Mesenchymal stem cell (in vitro differentiated cells and primary cell): ENCODE data around the gene ZEB2. TPM values are rescaled to one million over a fixed set of nuclear protein-coding genes. Genes with fewer than 3 reads are reported as not detected.

Source experiments
- DNase-seq: peaks from one replicate; pipeline ENCODE4 v3.0.0-alpha.2; 2013
- H2AFZ ChIP-seq: one replicate; pipeline ENCODE4 v1.6.1; 2013; ENCODE audit warnings: low read depth, mild to moderate bottlenecking, control low read depth, inconsistent platforms, low read length, moderate library complexity
- H2AK5ac ChIP-seq: 2 replicates; pipeline ENCODE4 v1.6.1; 2013; ENCODE audit warnings: low read length, moderate library complexity, mild to moderate bottlenecking, inconsistent platforms; ENCODE audit not compliant: severe bottlenecking
- H2BK120ac ChIP-seq: one replicate; pipeline ENCODE4 v1.6.1; 2013; ENCODE audit warnings: low read depth, mild to moderate bottlenecking, inconsistent platforms, low read length, moderate library complexity
- H2BK12ac ChIP-seq, 2 experiments: one replicate each; pipeline ENCODE4 v1.6.1; 2013; ENCODE audit warnings: inconsistent platforms in 2 of 2, low read length in 2 of 2, mild to moderate bottlenecking in 2 of 2, moderate library complexity in 2 of 2, control low read depth in 1 of 2
- H2BK15ac ChIP-seq: one replicate; pipeline ENCODE4 v1.6.1; 2013; ENCODE audit warnings: mild to moderate bottlenecking, low read depth, inconsistent platforms; ENCODE audit not compliant: poor library complexity, severe bottlenecking
- H2BK5ac ChIP-seq: 2 replicates; pipeline ENCODE4 v1.6.1; 2013; ENCODE audit warnings: low read depth, mild to moderate bottlenecking, low read length, control low read depth, inconsistent platforms; ENCODE audit not compliant: poor library complexity, severe bottlenecking
- H3K14ac ChIP-seq, 2 experiments: one replicate each; pipeline ENCODE4 v1.6.1; 2013; ENCODE audit warnings: inconsistent platforms in 2 of 2, low read length in 2 of 2, control low read depth in 1 of 2, mild to moderate bottlenecking in 1 of 2, moderate library complexity in 1 of 2
- H3K18ac ChIP-seq, 2 experiments: one replicate each; pipeline ENCODE4 v1.6.1; 2013; ENCODE audit warnings: inconsistent platforms in 2 of 2, low read length in 2 of 2, control low read depth in 1 of 2, low read depth in 1 of 2, mild to moderate bottlenecking in 1 of 2
- H3K23ac ChIP-seq, 2 experiments: one replicate each; pipeline ENCODE4 v1.6.1; 2013; ENCODE audit warnings: inconsistent platforms in 2 of 2, low read length in 2 of 2, mild to moderate bottlenecking in 2 of 2, moderate library complexity in 2 of 2, control low read depth in 1 of 2
- H3K27ac ChIP-seq: 2 replicates; pipeline ENCODE4 v1.5.1; 2013; ENCODE audit warnings: mild to moderate bottlenecking, moderate library complexity, low read length, control low read depth, inconsistent platforms; ENCODE audit not compliant: poor library complexity, severe bottlenecking
- H3K27me3 ChIP-seq, 2 experiments: 2 replicates each; pipeline versions ENCODE4 v1.6.1 to v1.7.0; 2013; ENCODE audit warnings: low read length in 2 of 2, mild to moderate bottlenecking in 2 of 2, moderate library complexity in 2 of 2, control low read depth in 1 of 2, inconsistent platforms in 1 of 2; ENCODE audit not compliant: control insufficient read depth in 1 of 2, insufficient read depth in 1 of 2
- H3K36me3 ChIP-seq, 2 experiments: 2 replicates each; pipeline versions ENCODE4 v1.6.1 to v1.7.0; 2013; ENCODE audit warnings: low read length in 2 of 2, control low read depth in 1 of 2, inconsistent platforms in 1 of 2, low read depth in 1 of 2, mild to moderate bottlenecking in 1 of 2; ENCODE audit not compliant: insufficient read depth in 2 of 2, control insufficient read depth in 1 of 2
- H3K4ac ChIP-seq, 2 experiments: one replicate each; pipeline ENCODE4 v1.6.1; 2013; ENCODE audit warnings: inconsistent platforms in 2 of 2, low read length in 2 of 2, mild to moderate bottlenecking in 2 of 2, moderate library complexity in 2 of 2, control low read depth in 1 of 2, low read depth in 1 of 2
- H3K4me1 ChIP-seq: 2 replicates; pipeline ENCODE4 v1.6.1; 2013; ENCODE audit warnings: low read depth, low read length, control low read depth; ENCODE audit not compliant: control insufficient read depth, insufficient read depth
- H3K4me2 ChIP-seq: 2 replicates; pipeline ENCODE4 v1.6.1; 2013; ENCODE audit warnings: low read length, mild to moderate bottlenecking, inconsistent platforms; ENCODE audit not compliant: poor library complexity, severe bottlenecking
- H3K4me3 ChIP-seq, 2 experiments: 2 replicates each; pipeline versions ENCODE4 v1.5.1 to v1.7.0; 2013; ENCODE audit warnings: low read length in 2 of 2, mild to moderate bottlenecking in 2 of 2, control low read depth in 1 of 2, low read depth in 1 of 2; ENCODE audit not compliant: insufficient read depth in 1 of 2
- H3K79me1 ChIP-seq: replicated peaks from 2 replicates; pipeline ENCODE4 v1.6.1; 2013; ENCODE audit warnings: mild to moderate bottlenecking, control low read depth, low read length, inconsistent platforms; ENCODE audit not compliant: poor library complexity, severe bottlenecking
- H3K9ac ChIP-seq: 2 replicates; pipeline ENCODE4 v1.7.0; 2013; ENCODE audit warnings: mild to moderate bottlenecking, low read length, moderate library complexity
- H3K9me3 ChIP-seq: 2 replicates; pipeline ENCODE4 v1.7.0; 2013; ENCODE audit warnings: mild to moderate bottlenecking, low read length; ENCODE audit not compliant: control insufficient read depth
- H4K8ac ChIP-seq: one replicate; pipeline ENCODE4 v1.6.1; 2013; ENCODE audit warnings: inconsistent platforms, mild to moderate bottlenecking, low read length, moderate library complexity
- H4K91ac ChIP-seq: one replicate; pipeline ENCODE4 v1.6.1; 2013; ENCODE audit warnings: mild to moderate bottlenecking, low read length, inconsistent platforms
- WGBS: methylation state at CpG from one replicate; pipeline ENCODE4 v1.1.7; 2013; ENCODE audit warnings: mixed read lengths; 5-methylcytosine and 5-hydroxymethylcytosine counted together
- polyA plus RNA-seq, 2 experiments: library from polyadenylated mRNA; stranded (reverse); fragments of 200-250 nt; gene quantifications; one replicate each; pipeline ENCODE4 v1.2.3, GENCODE V29; 2013

The ZEB2 gene
- 62.5 TPM for polyA plus RNA-seq (2013, experiment 1 of 2)
- 60.2 TPM for polyA plus RNA-seq (2013, experiment 2 of 2)

DNA sequence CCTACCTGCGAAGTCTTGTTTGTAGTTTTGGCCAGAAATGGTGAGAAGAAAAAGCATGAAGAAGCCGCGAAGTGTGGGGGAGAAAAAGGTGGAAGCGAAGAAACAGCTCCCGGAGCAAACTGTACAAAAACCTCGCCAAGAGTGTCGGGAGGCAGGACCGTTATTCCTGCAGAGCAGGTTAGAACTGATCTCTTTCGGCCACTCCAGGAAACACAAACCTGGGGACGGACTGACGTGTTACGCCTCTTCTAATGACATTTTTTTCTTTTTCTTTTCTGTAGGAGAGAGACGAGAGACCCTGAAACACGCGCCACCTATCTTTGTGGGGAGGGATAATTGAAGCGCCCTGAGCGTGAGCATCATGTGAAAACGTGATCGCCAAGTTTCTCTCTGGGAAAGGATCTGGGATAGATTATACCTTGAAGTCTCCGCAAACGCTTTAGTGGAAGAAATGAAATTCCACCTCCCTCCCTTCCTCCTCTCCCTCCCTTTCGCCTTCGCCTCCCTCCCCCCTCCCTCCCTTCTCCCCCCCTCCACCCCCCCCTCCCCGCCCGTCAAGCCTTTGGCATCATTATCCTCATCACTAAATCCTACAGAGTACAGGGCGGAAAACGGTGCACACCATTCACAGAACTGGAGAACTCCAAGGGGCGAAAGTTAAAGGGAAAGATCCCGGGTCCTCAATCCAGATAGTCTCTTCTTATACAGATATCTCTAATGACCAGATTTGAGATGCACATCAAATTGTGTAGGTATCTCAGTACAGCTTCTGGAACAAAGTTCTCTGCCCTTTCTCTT, at the start of gene ZEB2:
Gene ZEB2, minus strand, starts transcription at position 186 of the 798 bp plus-strand sequence. CDS start 2,769 bp downstream, outside the sequence.
- Histone ChIP-seq H3K18ac (peak within 1 kb of the TSS in 1 of 2 experiments; percentile 20), H3K79me1 (peaks cover 2% of the 10 kb centered on the region), H2BK15ac (no peak within 1 kb of the TSS), H2AFZ (no peak within 1 kb of the TSS), H3K4me1 (peaks cover 5% of the 10 kb centered on the region), H3K9ac (peak within 1 kb of the TSS; percentile 98), H3K4ac (no peak within 1 kb of the TSS), H3K4me2 (peak within 1 kb of the TSS; percentile 78), H2BK12ac (peak within 1 kb of the TSS in 1 of 2 experiments; percentile 11), H2BK120ac (peak within 1 kb of the TSS; percentile 71), H4K91ac (no peak within 1 kb of the TSS), H2AK5ac (no peak within 1 kb of the TSS), H3K4me3 (peak within 1 kb of the TSS; percentile 45 to 97), H3K23ac (no peak within 1 kb of the TSS), H3K27me3 (no peaks in the 10 kb centered on the region), H3K36me3 (no peaks in the 10 kb centered on the region), H2BK5ac (no peak within 1 kb of the TSS), H3K27ac (peak within 1 kb of the TSS; percentile 39), H3K14ac (no peak within 1 kb of the TSS), H3K9me3 (no peaks in the 10 kb centered on the region), H4K8ac (no peak within 1 kb of the TSS)
- peak; percentile 95 for DNase-seq
- 1% methylated on average over 15 of the region's 29 CpGs for WGBS

DNA sequence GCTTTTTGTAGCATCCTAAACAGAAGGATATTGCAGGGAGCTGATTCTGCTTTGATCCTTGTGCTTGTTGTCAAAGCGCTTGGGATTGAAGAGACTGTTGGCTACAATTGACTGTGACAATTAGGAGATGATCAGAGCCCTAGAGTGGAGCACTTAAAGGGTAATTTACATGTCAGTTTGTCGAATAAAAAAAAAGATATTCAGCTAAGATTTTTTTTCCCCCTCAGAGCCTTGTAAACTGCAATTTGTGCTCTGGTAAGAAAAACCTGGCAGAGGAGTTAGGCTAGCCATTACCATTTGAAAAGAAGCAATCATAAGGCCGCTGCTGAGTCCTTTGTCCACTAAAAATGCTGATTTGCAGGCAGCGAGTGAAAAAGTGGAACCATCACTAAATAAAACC, 47.8 kb upstream of the ZEB2 start:
- Histone ChIP-seq H3K4me3 (no peak overlapping the region), H2BK15ac (no peak overlapping the region), H2BK5ac (no peak overlapping the region), H3K23ac (no peak overlapping the region), H3K27ac (no peak overlapping the region), H3K4me2 (no peak overlapping the region), H3K14ac (no peak overlapping the region), H2AFZ (no peak overlapping the region), H4K91ac (no peak overlapping the region), H2BK120ac (no peak overlapping the region), H3K18ac (no peak overlapping the region), H3K9me3 (no peaks in the 10 kb centered on the region), H2BK12ac (no peak overlapping the region), H3K9ac (no peak overlapping the region), H4K8ac (no peak overlapping the region), H3K27me3 (no peaks in the 10 kb centered on the region), H2AK5ac (no peak overlapping the region), H3K4ac (no peak overlapping the region), H3K36me3 (no peaks in the 10 kb centered on the region), H3K4me1 (no peaks in the 10 kb centered on the region), H3K79me1 (no peaks in the 10 kb centered on the region)
- WGBS, result 75% methylated on average over 2 of the region's 4 CpGs
- no peak for DNase-seq

DNA sequence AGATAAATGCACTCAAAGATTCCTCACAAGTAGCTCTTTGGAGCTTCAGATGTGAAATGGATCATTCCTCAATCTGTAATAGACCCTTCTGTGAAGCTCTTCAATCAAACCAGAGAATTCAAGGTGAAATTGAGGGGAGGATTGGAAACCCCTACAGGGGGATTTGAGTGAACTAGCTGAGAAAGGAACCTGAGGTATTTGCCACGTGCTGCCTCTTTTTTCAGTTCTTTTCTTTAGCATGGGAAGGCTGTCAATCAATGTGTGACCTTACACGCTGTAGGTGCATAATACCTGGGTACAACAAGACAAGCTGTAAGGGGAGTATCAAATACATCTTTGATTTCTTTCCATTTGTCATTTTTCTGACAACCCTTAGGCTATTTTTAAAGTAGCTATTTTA, 46.5 kb upstream of the ZEB2 start:
- Histone ChIP-seq H3K14ac (no peak overlapping the region), H2BK120ac (no peak overlapping the region), H2BK15ac (no peak overlapping the region), H4K8ac (no peak overlapping the region), H3K4me1 (no peaks in the 10 kb centered on the region), H3K9ac (no peak overlapping the region), H2BK5ac (no peak overlapping the region), H3K27ac (no peak overlapping the region), H3K79me1 (no peaks in the 10 kb centered on the region), H4K91ac (no peak overlapping the region), H2AFZ (no peak overlapping the region), H3K4ac (no peak overlapping the region), H2BK12ac (no peak overlapping the region), H3K18ac (no peak overlapping the region), H3K36me3 (no peaks in the 10 kb centered on the region), H3K9me3 (no peaks in the 10 kb centered on the region), H3K27me3 (no peaks in the 10 kb centered on the region), H3K23ac (no peak overlapping the region), H3K4me2 (no peak overlapping the region), H2AK5ac (no peak overlapping the region), H3K4me3 (no peak overlapping the region)
- no peak for DNase-seq
- WGBS, result 67% methylated on average over 2 of the region's 2 CpGs

DNA sequence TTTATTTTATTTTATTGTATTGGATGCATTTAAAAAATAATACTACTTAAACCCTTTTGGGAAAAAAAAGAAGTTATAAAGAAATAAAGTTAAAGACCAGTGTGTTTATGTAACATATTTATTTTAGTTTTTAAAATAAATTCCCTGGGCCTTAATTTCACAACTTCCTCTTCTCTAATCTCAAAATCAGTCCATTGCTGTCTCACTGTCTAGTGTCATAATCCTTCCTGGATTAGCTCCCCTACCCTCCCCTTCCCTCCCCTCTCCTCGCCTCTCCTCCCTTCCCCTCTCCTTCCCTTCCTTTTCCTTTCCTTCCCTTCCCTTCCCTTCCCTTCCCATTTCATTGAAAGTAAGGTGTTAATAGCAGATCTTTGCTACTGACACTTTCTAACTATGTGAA, 40.3 kb upstream of the ZEB2 start:
- H3K9me3 ChIP-seq, result no peaks in the 10 kb centered on the region
- no CpG with 5 or more reads among the region's 1 CpG for WGBS
- DNase-seq, result no peak
- no peak overlapping the region for H2BK12ac ChIP-seq
- H3K4me3 ChIP-seq, result no peak overlapping the region
- H2AFZ ChIP-seq, result no peak overlapping the region
- H3K4me1 ChIP-seq, result no peaks in the 10 kb centered on the region
- H2BK15ac ChIP-seq, result no peak overlapping the region
- H4K91ac ChIP-seq, result no peak overlapping the region
- no peak overlapping the region for H3K23ac ChIP-seq
- H2BK5ac ChIP-seq, result no peak overlapping the region
- H3K27ac ChIP-seq, result no peak overlapping the region
- H3K27me3 ChIP-seq, result no peaks in the 10 kb centered on the region
- no peaks in the 10 kb centered on the region for H3K79me1 ChIP-seq
- no peak overlapping the region for H2AK5ac ChIP-seq
- no peak overlapping the region for H3K4me2 ChIP-seq
- H3K18ac ChIP-seq, result no peak overlapping the region
- H3K14ac ChIP-seq, result no peak overlapping the region
- no peak overlapping the region for H3K9ac ChIP-seq
- H2BK120ac ChIP-seq, result no peak overlapping the region
- H3K36me3 ChIP-seq, result no peaks in the 10 kb centered on the region
- H4K8ac ChIP-seq, result no peak overlapping the region
- no peak overlapping the region for H3K4ac ChIP-seq
